GM12875 (cell line): ENCODE measurements around the gene RER1.

ENCODE experiments used
- H3K4me3 ChIP-seq: one replicate; pipeline ENCODE4 v1.5.1; 2011; ENCODE audit warnings: low read depth, low read length, control low read depth
- CTCF ChIP-seq: IDR thresholded peaks from 2 replicates; pipeline ENCODE4 v1.5.1; 2011; ENCODE audit warnings: low read depth, mild to moderate bottlenecking, control low read depth, inconsistent platforms, low read length, moderate library complexity, borderline replicate concordance; ENCODE audit not compliant: insufficient read depth

Gene RER1

GRCh38 chr1:2402420-2402819, 10.8 kb downstream of the RER1 start:
- H3K4me3 ChIP-seq, result no peak overlapping the region
- TF ChIP-seq CTCF, result no peak

- no peak overlapping the region for H3K4me3 ChIP-seq
- no peak for TF ChIP-seq CTCF
These were observed 11.6 kb downstream of the RER1 start for GRCh38 chr1:2403273-2403672.

GRCh38 chr1:2404142-2404889, 12.7 kb downstream of the RER1 start:
- no peak for TF ChIP-seq CTCF
- no peak overlapping the region for H3K4me3 ChIP-seq

- TF ChIP-seq CTCF, result no peak
- H3K4me3 ChIP-seq, result no peak overlapping the region
These were observed 13.4 kb downstream of the RER1 start for GRCh38 chr1:2404890-2405511.

GRCh38 chr1:2405588-2406295, 14.1 kb downstream of the RER1 start:
- no peak for TF ChIP-seq CTCF
- H3K4me3 ChIP-seq, result no peak overlapping the region

GRCh38 chr1:2406451-2407041, 14.9 kb downstream of the RER1 start:
- no peak for TF ChIP-seq CTCF
- H3K4me3 ChIP-seq, result no peak overlapping the region
